Activated gamma-delta T cell treated with Interleukin-2 at 50 U/mL for 16 hours (primary cell): ENCODE results near the gene SGCD.

Source experiments
- DNase-seq: peaks from one replicate; pipeline ENCODE4 v3.0.0-alpha.2; 2020

Gene SGCD

DNA sequence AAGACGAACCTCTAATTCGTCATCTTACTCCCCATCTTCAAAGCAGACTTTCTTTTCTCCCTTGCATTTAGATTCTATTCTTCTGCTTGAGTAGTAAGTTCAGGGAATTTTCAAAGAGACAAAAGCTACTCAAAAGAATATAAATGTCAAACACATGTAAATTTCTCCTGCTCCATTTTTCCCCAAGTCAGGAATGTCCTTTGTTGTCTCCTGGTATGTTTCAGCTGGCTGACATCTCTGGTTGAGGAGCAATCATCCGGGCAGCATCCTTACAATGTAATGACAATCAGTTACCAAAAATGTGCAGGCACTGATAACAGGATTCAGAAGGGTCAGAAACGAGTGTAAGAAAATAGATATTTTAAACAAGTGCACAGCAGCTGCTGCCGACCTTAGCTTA, 475.5 kb downstream of the SGCD start:
- no peak for DNase-seq

DNA sequence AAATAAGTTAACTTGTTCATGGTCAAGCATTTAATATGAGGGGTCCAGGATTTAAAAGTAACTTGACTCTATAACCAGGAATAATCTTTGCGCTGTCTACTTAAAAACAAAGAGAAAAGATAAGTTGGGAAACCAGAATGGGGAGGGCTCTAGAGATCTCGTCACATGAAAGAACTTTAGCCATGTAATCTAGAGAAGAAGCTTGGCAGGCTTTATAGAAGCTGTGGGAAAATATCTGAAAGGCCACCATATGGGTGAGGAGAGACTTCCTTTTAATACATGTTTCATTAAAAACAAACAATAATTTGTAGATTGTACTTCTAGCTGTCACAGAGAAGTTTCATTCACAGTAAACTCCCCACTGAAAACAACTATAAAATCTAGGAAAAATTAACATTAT, 476.4 kb downstream of the SGCD start:
- DNase-seq = no peak

DNA sequence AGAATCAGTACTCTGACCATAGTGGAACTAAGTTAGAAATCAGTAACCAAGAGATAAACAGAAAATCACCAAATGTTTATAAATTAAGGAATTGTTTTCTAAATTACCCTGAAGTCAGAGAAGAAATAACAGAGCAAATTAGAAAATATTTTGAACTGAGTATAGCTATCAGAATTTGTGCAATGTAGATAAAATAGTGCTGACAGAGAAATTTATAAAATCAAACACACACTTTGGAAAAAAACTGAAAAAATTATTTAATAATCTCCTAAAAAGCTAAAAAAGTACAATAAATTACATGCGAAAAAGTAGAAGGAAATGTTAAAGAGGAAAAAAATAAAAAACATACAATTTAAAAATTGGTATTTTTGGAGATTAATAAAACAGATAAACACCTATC, 486.0 kb downstream of the SGCD start:
- no peak for DNase-seq

DNA sequence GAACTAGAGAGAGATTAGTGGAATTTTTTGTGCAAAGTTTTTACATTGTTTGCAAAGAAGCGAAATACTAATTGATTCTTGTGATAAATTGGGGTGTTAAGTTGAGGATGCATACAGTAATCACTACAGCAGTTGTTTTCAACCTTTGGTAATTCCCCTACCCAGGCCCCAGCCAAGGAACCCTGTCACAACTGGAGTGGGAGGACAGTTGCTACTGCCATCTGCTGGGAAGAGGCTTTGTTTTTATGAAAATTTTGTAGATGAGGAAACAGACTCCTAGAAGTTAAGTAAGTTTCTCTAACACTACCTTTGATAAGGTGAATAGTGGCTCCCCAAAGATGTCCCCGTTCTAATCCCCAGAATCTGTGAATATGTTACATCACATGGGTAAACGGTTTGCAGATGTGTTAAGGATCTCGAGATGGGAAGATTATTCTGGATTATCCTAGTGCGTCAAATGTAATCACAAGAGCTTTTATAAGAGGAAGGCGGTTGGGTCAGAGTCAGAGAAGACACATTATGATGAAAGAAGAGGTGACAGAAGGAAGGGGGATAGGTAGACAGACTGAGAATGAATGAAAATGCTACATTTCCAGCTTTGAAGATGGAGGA, 489.1 kb downstream of the SGCD start:
- no peak for DNase-seq
